ENCODE results near the gene SEMA7A. TPM values are rescaled to one million over a fixed set of nuclear protein-coding genes. Genes with fewer than 3 reads are reported as not detected.

Gene SEMA7A
- total RNA-seq, 1 experiment from 2014 or later = 74.8 TPM

DNA sequence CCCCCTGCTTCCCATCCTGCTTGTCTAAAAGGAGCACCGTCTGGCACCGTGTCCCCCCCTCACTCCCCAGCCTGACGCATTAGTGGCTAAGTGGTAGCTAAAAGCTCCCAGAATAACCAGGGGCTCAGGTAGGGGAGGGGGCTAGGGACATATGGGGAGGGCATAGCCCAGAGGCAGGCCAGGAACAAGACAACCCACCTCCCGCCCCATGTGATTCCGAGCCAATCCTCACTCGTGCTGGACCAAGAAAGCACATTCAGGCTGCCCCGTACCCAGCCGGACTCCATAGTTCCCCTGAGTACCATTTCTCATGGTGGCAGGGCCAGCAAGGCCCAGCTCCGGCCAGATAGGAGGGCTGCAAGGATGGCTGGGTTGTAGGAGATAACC is 11.5 kb downstream of the SEMA7A start:
- H3K9me3 Mint-ChIP-seq (ENCODE audit: low read depth, unreplicated experiment) = no peaks in the 10 kb centered on the region
- H3K4me1 Mint-ChIP-seq (ENCODE audit: low read depth, unreplicated experiment) = peaks cover 84% of the 10 kb centered on the region
- TF ChIP-seq, protein P1, sequence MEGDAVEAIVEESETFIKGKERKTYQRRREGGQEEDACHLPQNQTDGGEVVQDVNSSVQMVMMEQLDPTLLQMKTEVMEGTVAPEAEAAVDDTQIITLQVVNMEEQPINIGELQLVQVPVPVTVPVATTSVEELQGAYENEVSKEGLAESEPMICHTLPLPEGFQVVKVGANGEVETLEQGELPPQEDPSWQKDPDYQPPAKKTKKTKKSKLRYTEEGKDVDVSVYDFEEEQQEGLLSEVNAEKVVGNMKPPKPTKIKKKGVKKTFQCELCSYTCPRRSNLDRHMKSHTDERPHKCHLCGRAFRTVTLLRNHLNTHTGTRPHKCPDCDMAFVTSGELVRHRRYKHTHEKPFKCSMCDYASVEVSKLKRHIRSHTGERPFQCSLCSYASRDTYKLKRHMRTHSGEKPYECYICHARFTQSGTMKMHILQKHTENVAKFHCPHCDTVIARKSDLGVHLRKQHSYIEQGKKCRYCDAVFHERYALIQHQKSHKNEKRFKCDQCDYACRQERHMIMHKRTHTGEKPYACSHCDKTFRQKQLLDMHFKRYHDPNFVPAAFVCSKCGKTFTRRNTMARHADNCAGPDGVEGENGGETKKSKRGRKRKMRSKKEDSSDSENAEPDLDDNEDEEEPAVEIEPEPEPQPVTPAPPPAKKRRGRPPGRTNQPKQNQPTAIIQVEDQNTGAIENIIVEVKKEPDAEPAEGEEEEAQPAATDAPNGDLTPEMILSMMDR (IDR thresholded peaks at IDR 0.05; ENCODE audit: unreplicated experiment) = no peak
- no peak for DNase-seq
- peaks cover 58% of the 10 kb centered on the region for H3K36me3 Mint-ChIP-seq (ENCODE audit: insufficient read depth, unreplicated experiment)
- intact Hi-C loops (cut with micrococcal nuclease; ENCODE audit: unreplicated experiment) = no loop called here
- CTCF ChIA-PET = interaction anchor here (0.7 to 2.6 kb wide), 3 partner anchors 9 to 219 kb away, joined by 3 to 13 read pairs (median 4); no protein-coding TSS in a partner anchor
- H3K4me3 Mint-ChIP-seq (ENCODE audit: low read depth, unreplicated experiment) = peak overlapping the region; percentile 29
- BruUV-seq (replicated peaks) = no TSS peak
- peak overlapping the region; percentile 70 for H3K27ac Mint-ChIP-seq (ENCODE audit: unreplicated experiment)
- no peaks in the 10 kb centered on the region for H3K27me3 Mint-ChIP-seq (ENCODE audit: unreplicated experiment)

DNA sequence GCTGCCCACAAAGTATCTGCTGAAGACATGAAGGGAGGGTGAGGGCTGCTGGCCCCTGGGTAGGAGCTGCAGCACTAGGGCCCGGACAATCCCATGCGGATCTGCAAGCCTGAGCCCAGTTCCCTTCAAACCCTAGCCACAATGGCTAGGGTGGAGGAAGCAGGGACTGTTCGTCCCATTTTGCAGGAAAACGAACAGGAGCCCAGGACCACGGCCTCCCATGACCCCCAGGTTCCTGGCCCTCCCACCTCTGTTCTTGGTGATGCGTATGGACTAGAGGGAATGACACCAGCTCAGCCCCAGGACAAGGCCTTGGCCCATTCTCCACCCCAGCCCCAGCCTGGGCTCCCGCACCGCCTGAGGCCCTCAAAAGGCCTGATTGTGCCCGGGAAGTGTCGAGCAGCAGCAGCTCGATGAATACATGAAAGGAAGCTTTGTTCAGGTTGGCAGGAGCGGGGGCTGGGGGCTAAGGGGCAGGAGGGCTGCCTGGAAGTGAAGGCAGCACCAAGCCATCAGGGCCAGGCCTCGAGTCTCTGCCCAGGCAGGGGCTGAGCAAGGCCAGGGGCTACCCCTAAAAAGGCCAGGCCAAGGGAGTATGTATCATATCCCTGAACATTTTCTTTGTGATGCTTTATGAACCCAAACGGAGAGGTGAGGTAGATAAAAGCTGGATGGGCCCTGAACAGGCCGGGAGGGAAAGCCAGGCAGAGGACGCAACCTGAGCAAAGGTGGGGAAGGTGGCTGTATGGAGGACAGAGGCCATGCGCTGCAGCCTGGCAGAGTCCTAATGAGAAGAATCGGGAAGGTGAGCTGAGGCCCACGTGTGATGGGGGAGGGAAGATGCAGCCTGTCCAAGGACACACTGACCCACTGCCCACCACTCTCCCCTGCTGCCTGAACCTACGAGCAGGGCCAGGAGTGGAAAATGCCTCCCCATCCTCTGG is 12.2 kb downstream of the SEMA7A start:
- H3K27ac Mint-ChIP-seq (ENCODE audit: unreplicated experiment) = peak overlapping the region; percentile 9
- BruUV-seq (replicated peaks) = no TSS peak
- H3K4me3 Mint-ChIP-seq (ENCODE audit: low read depth, unreplicated experiment) = peak overlapping the region; percentile 29
- no peaks in the 10 kb centered on the region for H3K9me3 Mint-ChIP-seq (ENCODE audit: low read depth, unreplicated experiment)
- H3K36me3 Mint-ChIP-seq (ENCODE audit: insufficient read depth, unreplicated experiment) = peaks cover 64% of the 10 kb centered on the region
- TF ChIP-seq, protein P1 (IDR thresholded peaks at IDR 0.05; ENCODE audit: unreplicated experiment) = no peak
- peak; percentile 67 for DNase-seq
- H3K27me3 Mint-ChIP-seq (ENCODE audit: unreplicated experiment) = no peaks in the 10 kb centered on the region
- H3K4me1 Mint-ChIP-seq (ENCODE audit: low read depth, unreplicated experiment) = peaks cover 78% of the 10 kb centered on the region
- intact Hi-C loops (cut with micrococcal nuclease; ENCODE audit: unreplicated experiment) = no loop called here
- CTCF ChIA-PET = interaction anchor here (0.7 to 2.6 kb wide), 2 partner anchors 10 to 37 kb away, joined by 4 to 13 read pairs; no protein-coding TSS in a partner anchor

DNA sequence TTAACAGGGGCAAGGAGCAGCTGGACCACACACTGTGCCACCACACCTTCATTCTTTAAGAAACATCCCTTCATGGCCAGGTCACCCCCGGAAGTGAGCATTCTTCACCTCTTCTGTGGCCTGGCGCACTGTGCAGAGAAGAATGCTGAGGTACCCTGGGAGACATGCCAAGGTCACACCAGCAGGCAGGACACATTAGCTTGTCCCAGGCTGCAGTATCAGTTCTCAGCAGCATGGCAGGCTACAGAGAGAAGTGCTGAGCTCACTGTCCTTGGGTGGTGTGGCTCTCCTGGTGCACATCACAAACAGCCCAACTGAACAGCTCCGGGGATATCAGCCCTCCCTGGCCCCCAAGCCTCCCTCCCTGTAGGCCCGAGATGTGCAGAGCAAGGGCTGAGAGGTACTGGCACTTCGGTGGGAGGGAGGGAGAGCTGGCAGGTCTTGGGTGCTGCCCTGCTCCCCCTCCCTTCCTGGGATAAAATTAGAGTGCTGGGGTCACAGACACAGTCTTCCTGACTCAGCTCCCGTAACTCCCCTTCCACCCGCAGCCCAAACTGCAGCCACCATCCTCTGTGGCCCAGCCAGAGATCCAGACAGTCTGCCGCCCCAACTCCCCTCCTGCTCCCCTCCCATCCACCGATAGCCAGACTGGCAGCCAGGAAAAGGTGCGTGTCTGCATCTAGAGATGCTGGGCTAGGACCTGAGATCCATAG is 13.4 kb downstream of the SEMA7A start:
- peak overlapping the region; percentile 9 for H3K27ac Mint-ChIP-seq (ENCODE audit: unreplicated experiment)
- peak; percentile 67 for DNase-seq
- H3K4me3 Mint-ChIP-seq (ENCODE audit: low read depth, unreplicated experiment) = peak overlapping the region; percentile 5
- no peaks in the 10 kb centered on the region for H3K27me3 Mint-ChIP-seq (ENCODE audit: unreplicated experiment)
- TF ChIP-seq, protein P1 (IDR thresholded peaks at IDR 0.05; ENCODE audit: unreplicated experiment) = no peak
- H3K4me1 Mint-ChIP-seq (ENCODE audit: low read depth, unreplicated experiment) = peaks cover 66% of the 10 kb centered on the region
- BruUV-seq (replicated peaks) = no TSS peak
- CTCF ChIA-PET = interaction anchor here (0.5 to 2.6 kb wide), 8 partner anchors 9 to 454 kb away, joined by 3 to 13 read pairs (median 4); no protein-coding TSS in a partner anchor
- intact Hi-C loops (cut with micrococcal nuclease; ENCODE audit: unreplicated experiment) = no loop called here
- H3K36me3 Mint-ChIP-seq (ENCODE audit: insufficient read depth, unreplicated experiment) = peaks cover 76% of the 10 kb centered on the region
- no peaks in the 10 kb centered on the region for H3K9me3 Mint-ChIP-seq (ENCODE audit: low read depth, unreplicated experiment)

DNA sequence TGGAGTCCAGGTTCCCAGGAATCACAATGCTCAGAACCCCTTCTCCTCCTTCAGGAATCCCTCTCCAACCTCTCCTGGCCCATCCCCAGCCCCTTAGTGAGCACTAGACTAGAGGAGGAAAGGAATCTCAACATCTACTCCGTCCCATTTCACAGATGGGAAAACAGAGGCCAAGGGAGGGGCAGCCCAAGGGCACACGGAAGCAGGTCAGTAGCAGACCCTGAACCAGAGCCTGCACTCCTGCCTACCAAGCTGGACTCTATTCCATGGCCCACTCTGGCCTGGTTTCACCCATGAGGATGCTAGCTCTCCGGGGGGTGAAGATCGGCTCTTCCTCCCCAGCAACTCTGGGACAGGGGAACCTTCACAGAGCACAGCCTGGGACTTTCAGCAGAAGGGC is 14.3 kb downstream of the SEMA7A start:
- TF ChIP-seq, protein P1 (IDR thresholded peaks at IDR 0.05; ENCODE audit: unreplicated experiment) = no peak
- Mint-ChIP-seq H3K27me3 (ENCODE audit: unreplicated experiment) (no peaks in the 10 kb centered on the region), H3K27ac (ENCODE audit: unreplicated experiment) (peak overlapping the region; percentile 9), H3K4me1 (ENCODE audit: low read depth, unreplicated experiment) (peaks cover 57% of the 10 kb centered on the region), H3K9me3 (ENCODE audit: low read depth, unreplicated experiment) (no peaks in the 10 kb centered on the region), H3K4me3 (ENCODE audit: low read depth, unreplicated experiment) (peak overlapping the region; percentile 5), H3K36me3 (ENCODE audit: insufficient read depth, unreplicated experiment) (peaks cover 73% of the 10 kb centered on the region)
- intact Hi-C loops (cut with micrococcal nuclease; ENCODE audit: unreplicated experiment) = no loop called here
- DNase-seq = no peak
- CTCF ChIA-PET = interaction anchor here (1.2 to 2.6 kb wide), 3 partner anchors 10 to 22 kb away, joined by 4 to 13 read pairs (median 4); no protein-coding TSS in a partner anchor
- BruUV-seq (replicated peaks) = no TSS peak
